Fibroblast of mammary gland (primary cell): ENCODE results near the gene PPIB.
"Not testable (repeated sequence)": the region's sequence is repeated elsewhere in the genome, so short reads cannot be mapped to it uniquely, and the experiment has no call there.

Experiments
- DNase-seq: peaks from one replicate; pipeline ENCODE4 v3.0.0-alpha.2; 2010; ENCODE audit warnings: low read depth
- H3K4me3 ChIP-seq: 2 replicates; pipeline ENCODE4 v1.5.1; 2011; ENCODE audit warnings: low read depth, mild to moderate bottlenecking, low read length, moderate library complexity; ENCODE audit not compliant: control insufficient read depth
- TF ChIP-seq, protein P1 (sequence below): conservative IDR thresholded peaks from 2 replicates; pipeline ENCODE4 v1.5.1; 2011; ENCODE audit warnings: low read depth, low read length, inconsistent platforms; ENCODE audit not compliant: control insufficient read depth, insufficient read depth

Gene PPIB

DNA sequence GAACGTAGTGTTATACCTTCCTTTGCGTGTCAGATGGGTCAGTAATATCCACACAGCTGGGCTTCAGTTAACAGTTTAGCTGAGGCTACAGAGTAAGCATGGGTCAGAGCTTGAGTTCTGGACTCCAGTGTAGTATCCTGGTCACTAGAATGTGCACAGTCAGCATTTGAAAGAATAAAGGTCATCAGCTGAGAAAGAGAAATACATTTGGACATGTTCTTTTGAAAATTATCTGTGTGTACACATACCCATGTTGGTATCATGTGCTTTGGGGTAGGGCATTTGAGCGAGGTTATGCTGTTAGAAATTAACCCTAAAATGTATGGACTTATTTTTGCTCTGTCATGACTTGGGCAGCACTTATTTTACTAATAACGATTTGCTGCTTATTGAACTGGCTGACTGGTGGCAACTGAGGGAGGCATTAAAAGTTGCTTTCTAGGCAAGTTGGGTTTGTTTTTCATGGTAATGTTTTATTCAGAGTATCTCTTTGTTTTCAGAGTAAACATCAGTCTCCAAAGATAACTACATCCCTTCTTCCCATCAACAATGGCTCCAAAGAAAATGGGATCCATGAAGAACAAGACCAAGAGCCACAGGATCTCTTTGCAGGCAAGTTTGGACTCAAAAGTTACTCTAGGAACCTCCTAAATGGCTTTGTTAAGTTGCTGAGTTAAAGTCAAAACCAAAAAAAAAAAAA lies 50.6 kb downstream of the PPIB start:
- TF ChIP-seq, protein P1, sequence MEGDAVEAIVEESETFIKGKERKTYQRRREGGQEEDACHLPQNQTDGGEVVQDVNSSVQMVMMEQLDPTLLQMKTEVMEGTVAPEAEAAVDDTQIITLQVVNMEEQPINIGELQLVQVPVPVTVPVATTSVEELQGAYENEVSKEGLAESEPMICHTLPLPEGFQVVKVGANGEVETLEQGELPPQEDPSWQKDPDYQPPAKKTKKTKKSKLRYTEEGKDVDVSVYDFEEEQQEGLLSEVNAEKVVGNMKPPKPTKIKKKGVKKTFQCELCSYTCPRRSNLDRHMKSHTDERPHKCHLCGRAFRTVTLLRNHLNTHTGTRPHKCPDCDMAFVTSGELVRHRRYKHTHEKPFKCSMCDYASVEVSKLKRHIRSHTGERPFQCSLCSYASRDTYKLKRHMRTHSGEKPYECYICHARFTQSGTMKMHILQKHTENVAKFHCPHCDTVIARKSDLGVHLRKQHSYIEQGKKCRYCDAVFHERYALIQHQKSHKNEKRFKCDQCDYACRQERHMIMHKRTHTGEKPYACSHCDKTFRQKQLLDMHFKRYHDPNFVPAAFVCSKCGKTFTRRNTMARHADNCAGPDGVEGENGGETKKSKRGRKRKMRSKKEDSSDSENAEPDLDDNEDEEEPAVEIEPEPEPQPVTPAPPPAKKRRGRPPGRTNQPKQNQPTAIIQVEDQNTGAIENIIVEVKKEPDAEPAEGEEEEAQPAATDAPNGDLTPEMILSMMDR = no peak
- no peak for DNase-seq
- no peak overlapping the region for H3K4me3 ChIP-seq

DNA sequence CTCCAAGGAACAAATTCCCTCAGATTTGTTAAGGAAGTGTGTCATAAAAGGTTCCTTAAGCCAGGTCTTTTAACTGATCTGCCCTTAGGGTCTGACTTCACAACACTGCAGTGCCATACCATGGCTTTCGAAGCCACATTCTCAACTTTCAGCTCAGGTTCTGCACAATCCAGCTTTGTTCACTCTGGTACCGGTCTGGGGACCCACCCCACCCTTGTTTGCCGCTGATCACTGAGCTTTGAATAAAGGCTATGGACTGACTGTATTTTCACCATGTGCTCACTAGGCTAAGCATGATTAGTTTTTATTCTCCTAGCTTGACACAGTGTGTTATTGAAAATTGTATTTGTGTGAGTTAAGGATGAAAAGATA lies 51.2 kb downstream of the PPIB start:
- no peak overlapping the region for H3K4me3 ChIP-seq
- no peak for DNase-seq

DNA sequence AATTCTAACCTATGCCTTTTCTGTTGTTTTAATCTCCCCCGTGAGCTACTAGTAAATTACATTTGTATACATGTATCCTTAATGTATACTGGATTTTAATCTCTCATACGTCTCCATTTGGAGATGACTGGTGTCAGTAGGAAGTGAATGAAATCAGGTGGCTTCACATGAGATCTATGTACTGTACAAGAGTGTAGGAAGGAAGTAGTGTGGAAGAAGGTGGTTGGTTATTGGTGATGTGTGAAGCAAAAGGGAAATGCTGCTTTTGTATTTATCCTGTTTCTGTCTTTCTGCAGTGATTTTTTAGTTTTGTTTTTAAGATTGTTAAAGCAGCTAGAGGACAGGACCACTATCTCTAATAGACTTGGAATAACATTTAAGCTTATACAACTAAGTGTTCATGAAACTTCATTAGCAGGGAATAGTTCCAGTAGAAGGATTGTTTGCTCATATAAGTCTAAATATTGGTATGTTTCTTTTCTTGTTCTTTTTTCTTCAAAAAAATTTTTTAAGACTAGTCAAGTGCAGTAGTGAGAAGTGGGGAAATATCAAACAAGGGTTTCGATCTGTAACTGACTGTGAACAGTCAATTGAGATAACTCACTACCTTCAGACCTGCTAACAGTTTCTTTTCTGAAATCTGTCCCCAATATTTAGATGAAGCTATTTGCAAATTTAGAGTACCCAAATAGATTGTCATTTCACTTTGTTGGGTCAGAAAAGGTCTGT lies 51.7 kb downstream of the PPIB start:
- TF ChIP-seq, protein P1 = no peak
- H3K4me3 ChIP-seq = no peak overlapping the region
- no peak for DNase-seq

More for the DNA sequence above, 51.2 kb downstream of the PPIB start:
- TF ChIP-seq, protein P1 = no peak

DNA sequence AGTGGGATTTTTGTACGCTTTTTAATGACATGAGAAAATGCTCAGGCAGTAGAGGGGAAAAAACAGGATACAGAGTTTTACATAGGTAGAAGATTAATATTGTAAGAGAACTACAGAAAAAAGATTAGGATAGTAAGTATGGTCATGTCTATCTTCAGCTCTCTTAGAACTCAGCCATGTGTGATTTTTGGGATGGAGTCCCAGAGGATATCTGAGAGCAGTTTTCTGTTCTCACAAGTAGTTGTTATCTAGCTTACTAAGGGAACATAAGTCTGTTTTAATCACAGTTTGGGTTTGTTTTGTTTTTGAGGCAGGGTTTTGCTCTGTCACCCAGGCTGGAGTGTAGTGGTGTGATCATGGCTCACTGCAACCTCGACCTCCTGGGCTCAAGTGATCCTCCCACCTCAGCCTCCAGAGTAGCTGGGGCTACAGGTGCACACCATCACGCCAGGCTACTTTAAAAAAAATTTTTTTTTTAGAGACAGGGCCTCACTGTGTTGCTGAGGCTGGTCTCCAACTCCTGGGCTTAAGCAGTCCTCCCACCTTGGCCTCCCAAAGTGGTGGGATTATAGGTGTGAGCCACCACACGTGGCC lies 52.6 kb downstream of the PPIB start:
- H3K4me3 ChIP-seq, DNase-seq: not testable (repeated sequence)

DNA sequence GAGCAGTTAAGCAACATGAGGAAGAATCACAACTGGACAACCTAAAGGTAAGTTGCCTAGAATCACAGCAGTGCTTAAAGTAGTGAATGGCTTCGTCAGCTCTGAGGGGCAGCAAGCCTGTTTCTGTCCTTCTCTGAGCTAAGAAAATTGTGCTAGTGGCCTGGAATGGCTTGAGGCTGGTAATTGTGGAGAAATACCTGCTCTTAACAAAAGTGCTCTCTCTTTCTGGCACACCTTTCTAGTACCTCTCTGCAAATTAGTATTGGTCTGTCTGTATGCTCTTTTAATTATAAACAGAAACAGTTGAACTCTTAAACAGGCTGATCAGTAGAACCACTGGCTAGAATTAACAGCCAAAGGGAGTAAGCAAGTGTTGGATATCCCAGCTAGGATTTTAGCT lies 55.5 kb downstream of the PPIB start:
- no peak overlapping the region for H3K4me3 ChIP-seq
- TF ChIP-seq, protein P1 = no peak
- no peak for DNase-seq
